ENCODE data around the gene BAZ1A.

GRCh38 chr14:34710744-34711143, 164.4 kb downstream of the BAZ1A start:
- TF ChIP-seq, protein P1, sequence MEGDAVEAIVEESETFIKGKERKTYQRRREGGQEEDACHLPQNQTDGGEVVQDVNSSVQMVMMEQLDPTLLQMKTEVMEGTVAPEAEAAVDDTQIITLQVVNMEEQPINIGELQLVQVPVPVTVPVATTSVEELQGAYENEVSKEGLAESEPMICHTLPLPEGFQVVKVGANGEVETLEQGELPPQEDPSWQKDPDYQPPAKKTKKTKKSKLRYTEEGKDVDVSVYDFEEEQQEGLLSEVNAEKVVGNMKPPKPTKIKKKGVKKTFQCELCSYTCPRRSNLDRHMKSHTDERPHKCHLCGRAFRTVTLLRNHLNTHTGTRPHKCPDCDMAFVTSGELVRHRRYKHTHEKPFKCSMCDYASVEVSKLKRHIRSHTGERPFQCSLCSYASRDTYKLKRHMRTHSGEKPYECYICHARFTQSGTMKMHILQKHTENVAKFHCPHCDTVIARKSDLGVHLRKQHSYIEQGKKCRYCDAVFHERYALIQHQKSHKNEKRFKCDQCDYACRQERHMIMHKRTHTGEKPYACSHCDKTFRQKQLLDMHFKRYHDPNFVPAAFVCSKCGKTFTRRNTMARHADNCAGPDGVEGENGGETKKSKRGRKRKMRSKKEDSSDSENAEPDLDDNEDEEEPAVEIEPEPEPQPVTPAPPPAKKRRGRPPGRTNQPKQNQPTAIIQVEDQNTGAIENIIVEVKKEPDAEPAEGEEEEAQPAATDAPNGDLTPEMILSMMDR (IDR thresholded peaks at IDR 0.05), result no peak
- no peak for TF ChIP-seq POLR2A (IDR thresholded peaks at IDR 0.05)

Data from heart left ventricle (tissue), 13 donors.